ENCODE results near the gene CLDN10.
"Not testable (repeated sequence)": the region's sequence is repeated elsewhere in the genome, so short reads cannot be mapped to it uniquely, and the experiment has no call there.

Gene CLDN10

GRCh38 chr13:95552539-95553441, at the start of gene CLDN10:
Gene CLDN10 (plus strand): TSS chr13:95552720. CDS start chr13:95552754, 34 bp downstream.
- DNase-seq (ENCODE audit: low read depth), result no peak

GRCh38 chr13:95503662-95504061, 48.9 kb upstream of the CLDN10 start:
- no peak for DNase-seq (ENCODE audit: low read depth)

- DNase-seq (ENCODE audit: low read depth), result no peak
These were observed 47.3 kb upstream of the CLDN10 start for GRCh38 chr13:95505265-95505664.

- no peak for DNase-seq (ENCODE audit: low read depth)
These were observed 46.5 kb upstream of the CLDN10 start for GRCh38 chr13:95505986-95506385.

- DNase-seq (ENCODE audit: low read depth), result no peak
These were observed 44.5 kb upstream of the CLDN10 start for GRCh38 chr13:95507991-95508390.

- DNase-seq (ENCODE audit: low read depth), result no peak
These were observed 43.5 kb upstream of the CLDN10 start for GRCh38 chr13:95508996-95509395.

- DNase-seq (ENCODE audit: low read depth), result no peak
These were observed 42.8 kb upstream of the CLDN10 start for GRCh38 chr13:95509521-95510310.

GRCh38 chr13:95510950-95511349, 41.6 kb upstream of the CLDN10 start:
- no peak for DNase-seq (ENCODE audit: low read depth)

- no peak for DNase-seq (ENCODE audit: low read depth)
These were observed 40.1 kb upstream of the CLDN10 start for GRCh38 chr13:95512424-95512823.

- DNase-seq (ENCODE audit: low read depth), result no peak
These were observed 39.6 kb upstream of the CLDN10 start for GRCh38 chr13:95512957-95513356.

GRCh38 chr13:95515606-95516005, 36.9 kb upstream of the CLDN10 start:
- not testable (repeated sequence) for DNase-seq (ENCODE audit: low read depth)

GRCh38 chr13:95516021-95516420, 36.5 kb upstream of the CLDN10 start:
- DNase-seq (ENCODE audit: low read depth), result no peak

GRCh38 chr13:95516492-95516891, 36.0 kb upstream of the CLDN10 start:
- no peak for DNase-seq (ENCODE audit: low read depth)

GRCh38 chr13:95523598-95523997, 28.9 kb upstream of the CLDN10 start:
- DNase-seq (ENCODE audit: low read depth), result no peak

- no peak for DNase-seq (ENCODE audit: low read depth)
These were observed 28.1 kb upstream of the CLDN10 start for GRCh38 chr13:95524264-95524901.

GRCh38 chr13:95527955-95528354, 24.6 kb upstream of the CLDN10 start:
- DNase-seq (ENCODE audit: low read depth), result no peak

GRCh38 chr13:95530178-95530577, 22.3 kb upstream of the CLDN10 start:
- DNase-seq (ENCODE audit: low read depth), result no peak

- DNase-seq (ENCODE audit: low read depth), result no peak
These were observed 18.9 kb upstream of the CLDN10 start for GRCh38 chr13:95533545-95534160.

GRCh38 chr13:95535243-95535642, 17.3 kb upstream of the CLDN10 start:
- DNase-seq (ENCODE audit: low read depth), result no peak

GRCh38 chr13:95536632-95537241, 15.8 kb upstream of the CLDN10 start:
- DNase-seq (ENCODE audit: low read depth), result no peak

GRCh38 chr13:95540888-95541287, 11.6 kb upstream of the CLDN10 start:
- DNase-seq (ENCODE audit: low read depth), result no peak

GRCh38 chr13:95541308-95541707, 11.2 kb upstream of the CLDN10 start:
- DNase-seq (ENCODE audit: low read depth), result no peak

Measured in non-pigmented ciliary epithelial cell (primary cell).